Heart right ventricle (tissue), 16 donors: Measurements from ENCODE around the gene PEX10. TPM values are rescaled to one million over a fixed set of nuclear protein-coding genes. Genes with fewer than 3 reads are reported as not detected.
A peak's percentile ranks its signal among the peaks of the same experiment; 100 is the strongest.

ENCODE experiments used
- ATAC-seq, 8 donors: fragments of 200-7000 bp; cut with Tn5 transposase; one replicate each; pipeline ENCODE4 v1.9.1; 2020; ENCODE audit warnings: mild to moderate bottlenecking in 8 of 8, moderate library complexity in 8 of 8, moderate number of reproducible peaks in 1 of 8
- DNase-seq, 2 donors: peaks; one replicate each; pipeline ENCODE4 v3.0.0-alpha.2; 2020
- H3K27ac ChIP-seq, 10 donors: fragments of 200-600 bp; sonication (generic) in 2 of 10; one replicate each; pipeline versions ENCODE4 v1.5.0 to v1.8.0; 2020 to 2022; ENCODE audit warnings: mild to moderate bottlenecking in 3 of 10
- H3K27me3 ChIP-seq, 7 donors: fragments of 200-600 bp; one replicate each; pipeline ENCODE4 v1.8.0; 2021 to 2022; ENCODE audit warnings: mild to moderate bottlenecking in 2 of 7
- H3K36me3 ChIP-seq, 9 donors: fragments of 200-600 bp; sonication (generic) in 1 of 9; one replicate each; pipeline versions ENCODE4 v1.5.0 to v1.8.0; 2020 to 2022; ENCODE audit warnings: mild to moderate bottlenecking in 2 of 9
- H3K4me1 ChIP-seq, 9 donors: fragments of 200-600 bp; sonication (generic) in 1 of 9; one replicate each; pipeline versions ENCODE4 v1.5.0 to v1.8.0; 2020 to 2022; ENCODE audit warnings: mild to moderate bottlenecking in 4 of 9
- H3K4me3 ChIP-seq, 10 donors: fragments of 200-600 bp; sonication (generic) in 2 of 10; one replicate each; pipeline versions ENCODE4 v1.5.0 to v1.8.0; 2020 to 2022; ENCODE audit warnings: mild to moderate bottlenecking in 7 of 10, moderate library complexity in 2 of 10
- H3K9me3 ChIP-seq, 11 donors: fragments of 200-600 bp in 10 of 11; sonication (generic) in 2 of 11; one replicate each; pipeline versions ENCODE4 v1.5.0 to v1.8.0; 2013 to 2022; ENCODE audit warnings: mild to moderate bottlenecking in 2 of 11, control low read depth in 1 of 11, moderate library complexity in 1 of 11
- WGBS, 2 donors: extraction: QIAGEN DNeasy Blood & Tissue Kit; methylation state at CpG; one replicate each; pipeline ENCODE4 v1.1.7; 2013; ENCODE audit warnings: inconsistent platforms in 1 of 2; 5-methylcytosine and 5-hydroxymethylcytosine counted together
- intact Hi-C, 10 donors: fragments of 100-400 bp; cut with DNase I; formaldehyde crosslinking; loops; one replicate each; pipeline versions ENCODE4 v1.11.1 to v1.14.2; 2022
- polyA plus RNA-seq, 2 donors: library from polyadenylated mRNA; stranded (reverse); fragments of 200-250 nt; gene quantifications; one replicate each; pipeline ENCODE4 v1.2.3, GENCODE V29; 2013
- total RNA-seq, 10 donors: library from RNA; stranded (reverse); fragmentation: NEBNext Ultra II Directional in 3 of 10; extraction: Animal tissue kit (Norgen Biotek cat#: 25700) in 3 of 10; gene quantifications; one replicate each; pipeline versions ENCODE4 v1.2.1 to v1.2.4, GENCODE V29; 2021 to 2023
- TF ChIP-seq, protein P1 (sequence below), 9 donors: fragments of 200-600 bp; sonication (generic) in 2 of 9; IDR thresholded peaks; one replicate each; pipeline versions ENCODE4 v1.5.0 to v1.8.0; 2021 to 2022; ENCODE audit warnings: antibody characterized with exemption in 9 of 9, mild to moderate bottlenecking in 5 of 9, moderate library complexity in 1 of 9
- donor health status: Arrhythmogenic right ventricular cardiomyopathy.
- donor health status: ischemic (EF 13 %, LVEDD 7.1; RV severe dilation, severe dysfunction).
- donor health status: healthy with polysubstance abuse.
- donor health status: DM: no; HTN: yes; CAD: no.
- donor health status: DM: no; HTN: no; CAD: no.
- donor health status: ischemic (EF 25% LVEDD 6.9; RV normal size, moderate dysfunction).
- donor health status: ischemic (EF 25% LVEDD 5.7; RV mildly dilated, moderate dysfunction).
- donor health status: healthy.
- donor health status: DM: yes; HTN: yes; CAD: no.
- donor health status: Ischemic cardiomyopathy.
- donor health status: ischemic (EF 35%, LVEDD 5.7; RV mildly dilated, moderate dysfunction).
- donor health status: nonischemic (EF 11% LVEDD 7.7; RV severe dilation, severe dysfunction).
- donor health status: DM: yes; HTN: yes; CAD: no.
- donor health status: PGD.
- donor health status: ischemic (EF 29% LVEDD 5.4; RV normal size, mild dysfunction).
- donor health status: nonischemic (EF 23%, LVEDD 6.1; RV moderate dilation, normal function).

Gene PEX10
- total and polyA plus RNA-seq, 12 donors = 13.7 to 26.0 (median 18.5) TPM

DNA sequence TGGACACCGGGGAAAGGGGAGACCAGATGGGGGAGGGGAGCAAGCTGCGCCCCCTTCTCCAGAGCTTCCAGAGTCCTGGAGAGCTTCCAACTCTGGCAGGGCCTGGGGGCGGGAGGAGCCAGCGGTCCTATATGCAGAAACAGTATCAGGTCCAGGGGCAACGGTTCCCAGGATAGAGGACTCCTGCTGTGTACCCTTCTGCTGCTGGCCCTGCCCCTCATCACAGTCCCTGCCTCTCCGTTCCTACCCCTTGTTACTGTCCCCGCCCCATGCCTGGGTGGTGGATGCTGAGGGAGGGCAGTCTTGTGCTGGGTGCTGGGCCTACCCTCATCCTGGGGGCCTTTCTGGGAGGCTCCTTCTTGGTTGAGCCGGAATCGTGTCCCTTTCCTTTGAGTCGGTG is 19.2 kb upstream of the PEX10 start:
- 36 to 46% methylated on average over 10 of the region's 10 CpGs for WGBS, 2 donors
- Histone ChIP-seq H3K4me3 (no peak overlapping the region), H3K27ac (no peak overlapping the region), H3K9me3 (peaks cover 0 to 7% (median 0%) of the 10 kb centered on the region in 11 donors), H3K36me3 (no peaks in the 10 kb centered on the region), H3K27me3 (peaks cover 4 to 90% (median 70%) of the 10 kb centered on the region in 7 donors), H3K4me1 (no peaks in the 10 kb centered on the region)
- no peak for DNase-seq
- TF ChIP-seq, protein P1, sequence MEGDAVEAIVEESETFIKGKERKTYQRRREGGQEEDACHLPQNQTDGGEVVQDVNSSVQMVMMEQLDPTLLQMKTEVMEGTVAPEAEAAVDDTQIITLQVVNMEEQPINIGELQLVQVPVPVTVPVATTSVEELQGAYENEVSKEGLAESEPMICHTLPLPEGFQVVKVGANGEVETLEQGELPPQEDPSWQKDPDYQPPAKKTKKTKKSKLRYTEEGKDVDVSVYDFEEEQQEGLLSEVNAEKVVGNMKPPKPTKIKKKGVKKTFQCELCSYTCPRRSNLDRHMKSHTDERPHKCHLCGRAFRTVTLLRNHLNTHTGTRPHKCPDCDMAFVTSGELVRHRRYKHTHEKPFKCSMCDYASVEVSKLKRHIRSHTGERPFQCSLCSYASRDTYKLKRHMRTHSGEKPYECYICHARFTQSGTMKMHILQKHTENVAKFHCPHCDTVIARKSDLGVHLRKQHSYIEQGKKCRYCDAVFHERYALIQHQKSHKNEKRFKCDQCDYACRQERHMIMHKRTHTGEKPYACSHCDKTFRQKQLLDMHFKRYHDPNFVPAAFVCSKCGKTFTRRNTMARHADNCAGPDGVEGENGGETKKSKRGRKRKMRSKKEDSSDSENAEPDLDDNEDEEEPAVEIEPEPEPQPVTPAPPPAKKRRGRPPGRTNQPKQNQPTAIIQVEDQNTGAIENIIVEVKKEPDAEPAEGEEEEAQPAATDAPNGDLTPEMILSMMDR (IDR thresholded peaks at IDR 0.05) = no peak
- no peak for ATAC-seq
- intact Hi-C loops = no loop called here

DNA sequence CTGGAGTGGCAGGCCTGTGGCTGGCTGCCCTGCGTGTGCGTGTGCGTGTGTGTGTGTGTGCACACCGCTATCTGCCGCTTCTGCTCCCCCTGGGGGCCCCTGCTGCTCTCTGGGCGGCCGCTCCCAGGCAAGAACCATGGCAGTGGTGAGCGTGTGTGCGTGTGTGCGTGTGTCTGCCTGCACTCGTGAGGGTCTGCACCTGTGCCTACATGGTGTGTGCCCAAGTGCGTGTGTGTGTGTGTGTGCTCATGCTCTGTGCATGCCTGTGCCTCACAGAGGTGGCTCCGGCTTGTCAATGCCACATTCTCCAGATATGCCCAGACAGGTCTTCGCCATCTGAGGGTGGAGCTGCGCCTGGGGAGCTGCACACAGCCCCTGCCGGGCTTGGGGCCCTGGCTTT is 18.7 kb upstream of the PEX10 start:
- Histone ChIP-seq H3K4me3 (no peak overlapping the region), H3K27me3 (peaks cover 4 to 91% (median 72%) of the 10 kb centered on the region in 7 donors), H3K36me3 (no peaks in the 10 kb centered on the region), H3K9me3 (peaks cover 0 to 7% (median 0%) of the 10 kb centered on the region in 11 donors), H3K4me1 (no peaks in the 10 kb centered on the region), H3K27ac (no peak overlapping the region)
- TF ChIP-seq, protein P1 (IDR thresholded peaks at IDR 0.05) = no peak
- WGBS, 2 donors = 53 to 54% methylated on average over 16 of the region's 16 CpGs
- DNase-seq (no peak), ATAC-seq (no peak)
- intact Hi-C loops = no loop called here

DNA sequence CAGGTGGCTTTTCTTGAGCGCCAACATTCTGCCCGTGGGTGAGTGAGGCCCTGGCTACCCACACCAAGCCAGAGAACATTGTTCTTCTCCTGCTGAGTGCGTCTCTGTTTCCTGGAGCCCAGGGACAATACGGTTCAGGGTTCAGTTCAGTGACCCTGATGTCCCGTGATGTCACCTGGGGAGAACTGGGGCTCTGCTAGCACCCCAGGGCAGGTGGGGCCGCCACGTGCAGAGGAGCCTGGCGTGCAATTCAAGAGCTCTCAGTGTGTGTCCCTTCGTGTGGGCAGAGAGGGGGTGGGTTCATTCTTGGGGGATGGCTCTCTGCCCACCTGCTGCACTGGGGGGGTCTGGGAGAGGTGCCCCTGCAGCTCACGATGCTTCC is 18.2 kb upstream of the PEX10 start:
- no peak for ATAC-seq
- Histone ChIP-seq H3K4me1 (no peaks in the 10 kb centered on the region), H3K36me3 (no peaks in the 10 kb centered on the region), H3K27ac (no peak overlapping the region), H3K4me3 (no peak overlapping the region), H3K27me3 (peaks cover 4 to 91% (median 72%) of the 10 kb centered on the region in 7 donors), H3K9me3 (peaks cover 0 to 7% (median 0%) of the 10 kb centered on the region in 11 donors)
- intact Hi-C loops = no loop called here
- 76 to 82% methylated on average over 10 of the region's 10 CpGs for WGBS, 2 donors
- no peak for DNase-seq
- TF ChIP-seq, protein P1 (IDR thresholded peaks at IDR 0.05) = no peak

DNA sequence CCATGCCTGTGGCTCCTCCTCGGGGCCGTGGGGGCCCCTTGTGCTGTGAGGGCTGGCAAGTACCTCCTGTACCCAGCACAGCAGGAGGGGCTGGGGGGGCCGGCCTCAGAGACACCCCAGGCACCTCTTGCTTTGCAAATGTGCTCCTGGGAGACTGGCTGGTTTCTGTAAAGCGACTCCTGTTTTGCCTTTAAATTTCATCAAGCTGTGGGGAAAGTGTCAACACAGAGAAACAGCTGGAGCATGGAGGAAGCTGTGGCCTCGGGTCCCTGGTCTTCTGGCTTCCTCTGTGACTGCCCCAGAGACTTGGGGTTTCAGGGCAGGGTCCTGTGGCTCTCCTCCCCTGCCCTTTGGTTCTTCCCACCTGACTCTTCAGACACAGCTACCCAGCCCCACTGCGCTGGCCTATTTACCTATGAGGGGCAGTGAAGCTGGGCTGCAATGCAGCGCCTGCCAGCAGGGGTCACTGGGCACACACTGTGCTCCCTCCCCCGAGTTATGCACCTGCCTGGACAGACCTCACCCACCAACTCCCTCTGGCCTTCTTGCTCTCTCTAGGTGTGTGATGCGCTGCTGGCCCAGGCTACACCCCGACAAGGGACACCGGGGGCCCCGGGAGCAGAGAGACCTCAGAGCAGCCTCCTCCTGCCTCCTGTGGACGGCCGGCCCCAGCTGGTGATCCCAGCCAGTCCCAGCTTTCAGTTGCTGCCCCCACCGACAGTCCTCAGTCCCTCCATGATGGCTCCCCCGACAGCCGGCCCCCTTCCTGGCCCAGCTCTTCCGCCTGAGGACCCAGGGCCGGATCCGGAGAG is 17.6 kb upstream of the PEX10 start:
- Histone ChIP-seq H3K27ac (no peak overlapping the region), H3K4me3 (no peak overlapping the region), H3K4me1 (no peaks in the 10 kb centered on the region), H3K9me3 (peaks cover 0 to 7% (median 0%) of the 10 kb centered on the region in 11 donors), H3K27me3 (peaks cover 4 to 85% (median 72%) of the 10 kb centered on the region in 7 donors), H3K36me3 (no peaks in the 10 kb centered on the region)
- intact Hi-C loops = loop anchor here in 1 of 10 donors (10.0 kb wide), 1 partner anchor 215 kb away; no protein-coding TSS in a partner anchor
- TF ChIP-seq, protein P1 (IDR thresholded peaks at IDR 0.05) = peak in 1 of 9 donors; percentile 31
- 82 to 83% methylated on average over 20 of the region's 20 CpGs for WGBS, 2 donors
- ATAC-seq = no peak
- no peak for DNase-seq
